GM12872 (cell line): ENCODE data around the gene JAG1.

Source experiments
- CTCF ChIP-seq: IDR thresholded peaks from 3 replicates; pipeline ENCODE4 v1.5.1; 2011; ENCODE audit warnings: low read depth, mild to moderate bottlenecking, low read length, moderate library complexity; ENCODE audit not compliant: insufficient read depth

JAG1 gene

GRCh38 chr20:10699489-10699888 lies 25.7 kb upstream of the JAG1 start:
- no peak for TF ChIP-seq CTCF

- peak; percentile 81 for TF ChIP-seq CTCF
These were observed 22.9 kb upstream of the JAG1 start for GRCh38 chr20:10696650-10697049.

GRCh38 chr20:10689385-10689784 lies 15.6 kb upstream of the JAG1 start:
- TF ChIP-seq CTCF, result no peak

- no peak for TF ChIP-seq CTCF
These were observed 14.1 kb upstream of the JAG1 start for GRCh38 chr20:10687895-10688294.

GRCh38 chr20:10686356-10687133 lies 12.7 kb upstream of the JAG1 start:
- TF ChIP-seq CTCF, result no peak

- TF ChIP-seq CTCF, result no peak
These were observed 9.7 kb upstream of the JAG1 start for GRCh38 chr20:10683537-10683936.

- TF ChIP-seq CTCF, result no peak
These were observed 9.1 kb upstream of the JAG1 start for GRCh38 chr20:10682939-10683338.
